Measurements from ENCODE around the gene TMPRSS4. TPM values are rescaled to one million over a fixed set of nuclear protein-coding genes. Genes with fewer than 3 reads are reported as not detected.

The TMPRSS4 gene
- total RNA-seq, 1 experiment from 2014 or later: not detected

- no peak for DNase-seq (ENCODE audit: low read depth)
Measured at GRCh38 chr11:118104491-118104890, 27.6 kb downstream of the TMPRSS4 start.

- no peak for DNase-seq (ENCODE audit: low read depth)
Measured at GRCh38 chr11:118105657-118106305, 28.9 kb downstream of the TMPRSS4 start.

DNA sequence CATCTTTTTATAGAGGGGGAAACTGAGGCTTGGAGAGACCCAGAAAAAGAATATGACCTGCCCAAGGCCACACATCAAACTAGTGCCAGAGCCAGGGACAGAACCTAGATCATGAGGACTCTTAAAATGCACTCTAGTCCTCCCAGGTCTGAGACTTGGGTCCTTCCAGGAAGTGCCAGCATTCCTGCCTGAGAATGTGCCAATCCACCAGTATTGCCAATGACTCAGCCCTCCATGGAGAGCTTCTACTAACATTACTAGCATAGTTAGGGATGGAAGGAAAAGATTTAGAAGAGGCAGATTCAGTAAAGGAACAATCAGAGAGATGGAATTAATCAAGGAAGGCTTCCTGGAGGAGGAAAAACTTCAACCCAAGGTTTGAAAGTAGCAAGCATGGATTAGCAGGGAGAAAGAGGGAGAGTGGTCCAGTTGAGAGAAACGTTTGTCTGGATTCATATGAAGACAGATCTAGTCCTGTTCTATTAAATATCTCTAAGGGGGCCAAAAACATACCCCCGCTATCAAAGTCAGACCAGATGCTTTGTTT is 30.0 kb downstream of the TMPRSS4 start:
- peak; percentile 44 for DNase-seq (ENCODE audit: low read depth)

DNA sequence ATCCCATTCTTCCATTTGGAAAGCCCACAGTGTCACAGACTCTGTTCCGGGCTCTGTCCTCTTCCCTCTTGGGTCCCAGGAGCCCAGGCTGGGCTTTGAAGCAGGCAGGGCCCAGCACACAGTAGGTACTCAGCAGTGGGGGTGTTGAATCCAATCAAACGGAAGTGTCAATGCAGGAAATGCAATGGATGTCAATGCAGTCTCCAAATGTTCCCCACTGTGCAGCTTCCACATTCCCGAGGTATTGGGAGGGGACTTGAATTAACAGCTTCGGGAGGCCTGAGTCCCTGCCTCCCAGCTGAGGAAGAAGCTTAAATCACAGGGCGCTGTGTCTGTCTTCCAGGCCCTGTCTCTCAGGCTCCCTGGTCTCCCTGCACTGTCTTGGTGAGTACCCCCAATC is 31.6 kb downstream of the TMPRSS4 start:
- no peak for DNase-seq (ENCODE audit: low read depth)

GRCh38 chr11:118109231-118109630 is 32.4 kb downstream of the TMPRSS4 start:
- no peak for DNase-seq (ENCODE audit: low read depth)

DNA sequence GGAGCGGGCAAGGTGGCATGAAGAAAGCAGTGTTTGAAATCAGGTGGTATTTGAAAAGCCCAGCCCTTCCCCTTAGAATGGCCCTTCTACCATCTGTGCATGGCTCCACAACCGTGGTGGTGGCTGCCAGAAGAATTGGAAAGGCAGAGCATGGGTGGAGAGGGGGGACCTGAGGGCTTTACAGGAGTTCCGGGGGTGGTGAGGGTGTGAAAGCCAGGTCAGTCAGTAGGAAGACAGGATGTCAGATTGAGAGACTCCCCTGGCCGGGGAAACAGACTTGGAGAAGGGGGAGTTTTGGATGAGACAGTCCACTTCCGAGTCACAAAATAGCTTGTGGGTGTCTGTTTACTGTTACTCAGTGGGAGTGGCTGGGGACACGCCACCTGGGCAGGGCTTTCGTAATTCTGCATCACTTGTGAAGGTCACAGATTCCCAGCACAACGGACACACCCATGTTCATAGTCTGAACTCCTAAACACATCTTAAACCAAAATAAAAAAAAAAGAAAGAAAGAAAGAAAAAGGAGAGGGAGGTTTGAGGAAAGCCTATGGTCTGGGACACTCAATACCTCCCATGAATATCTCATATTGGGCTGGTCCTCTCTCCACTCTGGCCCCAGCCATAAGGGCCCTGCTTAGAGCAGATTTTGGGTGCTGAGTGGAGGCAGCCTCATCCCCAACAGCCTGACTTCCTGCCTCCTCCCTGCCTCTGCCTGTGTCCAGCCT is 34.3 kb downstream of the TMPRSS4 start:
- DNase-seq (ENCODE audit: low read depth): no peak

DNA sequence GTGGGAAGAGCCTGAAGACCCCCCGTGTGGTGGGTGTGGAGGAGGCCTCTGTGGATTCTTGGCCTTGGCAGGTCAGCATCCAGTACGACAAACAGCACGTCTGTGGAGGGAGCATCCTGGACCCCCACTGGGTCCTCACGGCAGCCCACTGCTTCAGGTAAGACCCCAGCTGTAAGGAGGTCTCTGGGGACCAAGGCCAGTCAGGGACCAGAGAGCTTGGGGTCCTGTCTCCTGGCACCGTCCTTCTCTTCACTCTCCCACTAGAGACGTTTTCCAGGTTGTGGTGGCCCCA is 34.8 kb downstream of the TMPRSS4 start:
- no peak for DNase-seq (ENCODE audit: low read depth)

- DNase-seq (ENCODE audit: low read depth): no peak
Measured at GRCh38 chr11:118112711-118113430, 36.0 kb downstream of the TMPRSS4 start.

GRCh38 chr11:118114266-118114665 is 37.4 kb downstream of the TMPRSS4 start:
- DNase-seq (ENCODE audit: low read depth): no peak

DNA sequence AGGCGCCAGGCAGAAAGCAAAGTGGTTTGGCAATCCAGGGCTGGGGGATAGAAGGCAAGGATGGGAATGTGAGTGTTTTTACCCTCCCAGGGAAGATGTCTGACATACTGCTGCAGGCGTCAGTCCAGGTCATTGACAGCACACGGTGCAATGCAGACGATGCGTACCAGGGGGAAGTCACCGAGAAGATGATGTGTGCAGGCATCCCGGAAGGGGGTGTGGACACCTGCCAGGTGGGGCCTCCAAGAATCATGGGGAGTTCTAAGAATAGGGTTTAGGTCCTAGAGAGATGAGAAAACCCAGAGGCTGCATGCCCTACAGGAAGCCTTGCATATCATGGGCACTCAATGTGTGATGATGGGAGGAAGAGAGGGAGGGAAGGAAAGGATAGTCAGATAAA is 38.2 kb downstream of the TMPRSS4 start:
- no peak for DNase-seq (ENCODE audit: low read depth)

- DNase-seq (ENCODE audit: low read depth): no peak
Measured at GRCh38 chr11:118117790-118118601, 41.1 kb downstream of the TMPRSS4 start.

GRCh38 chr11:118120793-118121192 is 43.9 kb downstream of the TMPRSS4 start:
- no peak for DNase-seq (ENCODE audit: low read depth)

DNA sequence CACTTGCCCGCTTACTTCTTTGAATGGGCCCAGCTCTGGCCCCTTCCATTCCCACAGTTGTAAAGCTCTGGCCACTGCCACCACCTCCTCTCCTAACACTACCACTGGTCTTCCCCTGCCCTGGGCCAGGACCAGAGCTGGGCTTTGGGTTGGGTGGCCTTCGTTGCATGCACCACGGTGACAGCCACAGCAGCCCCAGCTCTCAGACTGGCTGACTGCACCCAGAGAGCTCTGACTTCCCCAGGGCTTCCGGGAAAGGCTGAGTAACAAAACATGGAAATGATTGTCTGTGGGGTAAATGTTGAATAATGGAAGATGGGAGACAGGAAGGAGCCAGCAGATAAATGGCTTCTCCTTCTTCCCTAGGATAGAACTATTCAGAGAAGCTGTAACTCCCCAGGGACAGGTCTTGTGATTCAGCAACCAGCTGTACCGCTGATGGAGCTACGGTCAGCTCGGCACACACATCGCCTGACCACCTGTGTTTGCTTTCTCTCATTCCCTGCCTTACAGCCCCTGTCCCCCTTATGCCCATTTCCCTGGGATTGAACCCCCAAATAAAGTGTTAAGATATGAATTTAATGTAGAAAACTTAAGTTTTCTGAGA is 48.2 kb downstream of the TMPRSS4 start:
- DNase-seq (ENCODE audit: low read depth): no peak

DNA sequence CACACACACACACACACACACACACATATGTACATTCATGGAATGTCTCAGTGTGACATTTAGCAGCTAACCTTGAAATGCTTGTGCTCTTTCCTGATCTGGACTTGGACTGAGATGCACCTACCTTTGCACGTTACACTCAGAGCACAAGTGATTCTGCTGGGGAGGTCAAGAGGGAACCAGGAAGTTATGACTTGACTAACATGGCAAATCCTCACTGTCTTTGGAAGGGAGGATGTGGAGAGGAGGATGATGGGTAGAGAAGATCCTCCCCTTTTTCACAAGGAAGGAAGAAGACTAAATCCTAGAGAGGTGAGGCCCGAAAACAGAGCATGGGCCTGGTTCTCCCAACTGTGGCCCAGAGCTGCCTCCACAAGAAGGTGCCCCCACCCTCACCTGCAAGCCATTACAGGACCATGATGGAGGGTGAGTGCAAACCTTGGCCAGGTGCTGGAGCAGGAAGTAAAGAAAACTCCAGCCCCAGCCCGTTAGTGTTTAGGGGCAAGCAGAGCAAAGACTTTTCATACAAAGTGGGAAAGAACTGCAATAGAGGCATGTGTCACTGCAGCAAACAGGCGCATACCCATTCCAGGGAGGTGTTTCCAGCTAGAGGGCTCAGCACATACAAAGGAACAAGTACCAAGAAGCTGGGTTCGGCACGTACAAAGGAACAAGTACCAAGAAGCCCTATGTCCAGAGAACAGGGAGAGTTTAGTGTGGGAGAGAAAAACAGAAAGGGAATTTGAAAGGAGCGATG is 49.4 kb downstream of the TMPRSS4 start:
- DNase-seq (ENCODE audit: low read depth): peak; percentile 71

DNA sequence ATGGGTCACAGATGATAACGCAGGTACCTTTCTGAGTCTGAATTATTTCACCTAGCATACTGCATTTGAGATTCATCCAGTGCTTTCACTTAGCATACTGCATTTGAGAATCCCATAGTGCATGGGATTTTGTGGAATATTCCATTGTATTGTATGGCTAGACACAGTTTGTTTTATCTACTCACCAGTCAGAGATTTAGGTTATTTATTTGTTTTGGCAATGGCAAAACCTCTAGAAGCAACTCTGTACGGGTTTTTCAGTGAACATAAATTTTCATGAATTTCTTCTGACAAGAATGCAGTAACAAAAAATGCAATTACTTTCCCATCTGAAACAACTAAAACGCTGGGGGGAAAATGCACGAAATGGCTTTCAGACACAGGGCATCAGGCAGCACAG is 51.4 kb downstream of the TMPRSS4 start:
- no peak for DNase-seq (ENCODE audit: low read depth)

DNA sequence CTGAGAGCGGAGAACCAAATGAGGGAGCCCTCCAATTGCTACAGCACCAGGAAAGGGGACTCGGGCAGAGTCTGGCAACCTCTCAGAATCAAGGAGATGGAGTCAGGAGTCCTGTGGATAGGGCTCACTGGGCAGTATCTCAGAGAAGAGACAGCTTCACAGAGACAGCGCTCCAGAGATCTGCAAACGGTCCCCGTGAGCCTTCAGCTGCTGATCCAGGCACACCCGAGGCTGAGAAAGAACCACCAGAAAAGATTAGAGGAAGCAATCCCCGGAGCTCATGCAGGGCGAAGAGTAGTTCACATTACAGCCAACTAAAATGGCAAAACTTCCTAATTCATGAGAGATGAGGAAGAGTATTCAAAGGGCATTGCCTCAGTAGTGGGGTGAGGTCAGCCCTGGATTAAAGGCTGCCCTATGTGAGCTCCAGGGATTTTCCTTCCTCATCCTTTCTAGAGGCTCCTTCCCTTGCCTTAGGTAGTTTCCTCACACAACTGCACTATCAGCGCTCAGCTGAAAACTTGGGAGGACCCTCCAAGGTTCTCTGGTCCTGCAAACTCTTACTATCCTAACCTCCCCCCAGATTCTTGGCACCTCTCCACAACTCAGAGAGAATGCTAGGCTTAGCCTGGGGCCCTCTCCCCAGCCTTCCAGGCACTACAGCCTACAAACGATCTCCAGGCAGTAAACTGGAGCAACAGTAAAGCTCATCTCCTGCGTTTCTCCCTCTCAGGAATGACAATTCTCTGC is 52.0 kb downstream of the TMPRSS4 start:
- no peak for DNase-seq (ENCODE audit: low read depth)

- DNase-seq (ENCODE audit: low read depth): no peak
Measured at GRCh38 chr11:118129471-118130172, 52.7 kb downstream of the TMPRSS4 start.

- no peak for DNase-seq (ENCODE audit: low read depth)
Measured at GRCh38 chr11:118132385-118133151, 55.7 kb downstream of the TMPRSS4 start.

Measured in HT1080 (cell line).